ENCODE results near the gene CIRBP. TPM values are rescaled to one million over a fixed set of nuclear protein-coding genes. Genes with fewer than 3 reads are reported as not detected.

CIRBP gene
- total and polyA plus RNA-seq, 9 of the 15 experiments (the other 6 are each of a cell fraction or from before 2014, with no cell fraction given) = 20.5 to 327 (median 176) TPM

GRCh38 chr19:1274852-1275259 lies 5.7 kb downstream of the CIRBP start (continued):
- TF ChIP-seq EWSR1 (IDR thresholded peaks at IDR 0.05; ENCODE audit: borderline replicate concordance, low read depth, partially characterized antibody) (no peak), EP300 (IDR thresholded peaks at IDR 0.05; ENCODE audit: low read length) (no peak), MLLT1 (IDR thresholded peaks at IDR 0.05) (peak in 1 of 2 experiments; percentile 76; a peak in 1 of 4 replicates), ZNF764 (CRISPR knock-in tag; IDR thresholded peaks at IDR 0.05; ENCODE audit: low read depth) (peak; percentile 60), MYNN (IDR thresholded peaks at IDR 0.05) (0 out of 2 replicates have a peak, but pooled peaks have one; percentile 15), MYNN (CRISPR knock-in tag; IDR thresholded peaks at IDR 0.05) (no peak), ZNF609 (CRISPR knock-in tag; IDR thresholded peaks at IDR 0.05; ENCODE audit: borderline replicate concordance) (peak; percentile 17; the same call in 1 of the 2 replicates), SP2 (IDR thresholded peaks at IDR 0.05; ENCODE audit: extremely low read depth, low read depth, low read length, poor library complexity, severe bottlenecking) (no peak), SMARCC2 (IDR thresholded peaks at IDR 0.05; ENCODE audit: low read depth) (no peak), MBD1 (CRISPR knock-in tag; IDR thresholded peaks at IDR 0.05) (no peak), EHMT2 (IDR thresholded peaks at IDR 0.05) (no peak), ELF2 (CRISPR knock-in tag; IDR thresholded peaks at IDR 0.05) (no peak), ZBTB8A (IDR thresholded peaks at IDR 0.05; ENCODE audit: partially characterized antibody) (no peak), FOSL1 (tag; conservative IDR thresholded peaks at IDR 0.05) (0 out of 2 replicates have a peak, but pooled peaks have one; percentile 8), NR1H2 (CRISPR knock-in tag; IDR thresholded peaks at IDR 0.05) (0 out of 2 replicates have a peak, but pooled peaks have one; percentile 39), HNRNPH1 (optimal IDR thresholded peaks at IDR 0.05; ENCODE audit: low read depth, low read length) (no peak), MECOM (CRISPR knock-in tag; IDR thresholded peaks at IDR 0.05) (no peak), E2F5 (CRISPR knock-in tag; IDR thresholded peaks at IDR 0.05) (no peak), DDX20 (tag; IDR thresholded peaks at IDR 0.05; ENCODE audit: low read depth) (no peak), NFATC3 (IDR thresholded peaks at IDR 0.05) (no peak), CCAR2 (IDR thresholded peaks at IDR 0.05; ENCODE audit: low read depth, low read length) (no peak), ZNF408 (CRISPR knock-in tag; IDR thresholded peaks at IDR 0.05; ENCODE audit: low read depth) (no peak)

Data from K562 (cell line).